Testis (tissue), 3 donors: Measurements from ENCODE around the gene SDR42E2. TPM values are rescaled to one million over a fixed set of nuclear protein-coding genes. Genes with fewer than 3 reads are reported as not detected.
"Not testable (repeated sequence)": the region's sequence is repeated elsewhere in the genome, so short reads cannot be mapped to it uniquely, and the experiment has no call there.

Experiments
- DNase-seq: peaks from one replicate; pipeline ENCODE4 v3.0.0-alpha.2; 2019
- H3K27ac ChIP-seq, 2 donors: fragments of 200-600 bp; sonication (generic); one replicate each; pipeline ENCODE4 v1.5.1; 2019
- H3K27me3 ChIP-seq: fragments of 200-600 bp; sonication (generic); one replicate; pipeline ENCODE4 v1.5.1; 2019
- H3K36me3 ChIP-seq: fragments of 200-600 bp; sonication (generic); one replicate; pipeline ENCODE4 v1.5.1; 2017; ENCODE audit warnings: low read depth; ENCODE audit errors: missing control alignments
- H3K4me1 ChIP-seq: fragments of 200-600 bp; sonication (generic); one replicate; pipeline ENCODE4 v1.5.1; 2019
- H3K4me3 ChIP-seq, 2 donors: fragments of 200-600 bp; sonication (generic); one replicate each; pipeline ENCODE4 v1.5.1; 2017 to 2019
- H3K9me3 ChIP-seq: fragments of 200-600 bp; sonication (generic); one replicate; pipeline ENCODE4 v1.5.1; 2017
- CTCF ChIP-seq, 3 experiments: fragments of 450-650 bp in 2 of 3; fragments of 200-600 bp in 1 of 3; sonication (generic) in 1 of 3; IDR thresholded peaks; one replicate each; pipeline ENCODE4 v1.5.1; 2016 to 2019; ENCODE audit warnings: antibody characterized with exemption in 3 of 3, mild to moderate bottlenecking in 2 of 3, moderate library complexity in 1 of 3
- POLR2A ChIP-seq: fragments of 450-650 bp; IDR thresholded peaks from one replicate; pipeline ENCODE4 v1.6.1; 2017; ENCODE audit warnings: antibody characterized with exemption, mild to moderate bottlenecking, moderate library complexity
- WGBS, 2 donors: methylation state at CpG; one replicate each; pipeline ENCODE4 v1.1.5; 2018; 5-methylcytosine and 5-hydroxymethylcytosine counted together
- intact Hi-C: fragments of 100-400 bp; cut with DNase I; formaldehyde crosslinking; loops from one replicate; pipeline ENCODE4 v1.15.1; 2023; ENCODE audit warnings: low total_unique reads
- polyA plus RNA-seq: library from polyadenylated mRNA; stranded (reverse); fragments of 350-450 nt; fragmentation: Illumina TruSeq; extraction: RNeasy Lipid Tissue Mini Kit (QIAGEN cat#74804); gene quantifications from one replicate; pipeline ENCODE4 v1.2.3, GENCODE V29; 2014; ENCODE audit warnings: low read depth, low replicate concordance; ENCODE audit not compliant: insufficient read depth
- total RNA-seq, 2 donors: library from RNA; depleted of rRNA; stranded (reverse); fragments of >200 nt; gene quantifications; one replicate each; pipeline ENCODE4 v1.2.3, GENCODE V29; 2016

The SDR42E2 gene
- total and polyA plus RNA-seq, 3 donors from 2014 or later, result 0.31 to 1.4 (median 0.31) TPM

DNA sequence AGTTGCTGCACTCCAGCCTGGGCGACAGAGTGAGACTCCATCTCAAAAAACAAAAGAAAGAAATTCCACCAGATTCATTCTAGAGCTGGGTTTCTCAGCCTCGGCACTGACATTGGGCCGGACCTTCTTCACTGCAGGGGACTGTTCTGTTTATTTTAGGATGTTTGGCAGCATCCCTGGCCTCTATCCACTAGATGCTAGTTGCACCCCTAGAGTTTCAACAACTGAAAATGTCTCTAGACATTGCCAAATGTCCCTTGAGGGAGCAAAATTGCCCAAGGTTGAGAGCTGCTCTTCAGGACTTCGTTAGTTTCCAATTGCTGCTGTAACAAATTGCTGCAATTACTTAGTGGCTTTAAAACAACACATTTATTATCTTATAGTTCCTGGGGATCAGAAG is 50.9 kb downstream of the SDR42E2 start:
- Histone ChIP-seq H3K9me3 (no peaks in the 10 kb centered on the region), H3K4me1 (peaks cover 5% of the 10 kb centered on the region), H3K4me3 (no peak overlapping the region), H3K36me3 (no peaks in the 10 kb centered on the region), H3K27ac (no peak overlapping the region), H3K27me3 (no peaks in the 10 kb centered on the region)
- DNase-seq, result no peak
- intact Hi-C loops, result no loop called here
- 75 to 79% methylated on average over 4 of the region's 4 CpGs for WGBS, 2 donors
- no peak for TF ChIP-seq CTCF (IDR thresholded peaks at IDR 0.05)
- no peak for TF ChIP-seq POLR2A

DNA sequence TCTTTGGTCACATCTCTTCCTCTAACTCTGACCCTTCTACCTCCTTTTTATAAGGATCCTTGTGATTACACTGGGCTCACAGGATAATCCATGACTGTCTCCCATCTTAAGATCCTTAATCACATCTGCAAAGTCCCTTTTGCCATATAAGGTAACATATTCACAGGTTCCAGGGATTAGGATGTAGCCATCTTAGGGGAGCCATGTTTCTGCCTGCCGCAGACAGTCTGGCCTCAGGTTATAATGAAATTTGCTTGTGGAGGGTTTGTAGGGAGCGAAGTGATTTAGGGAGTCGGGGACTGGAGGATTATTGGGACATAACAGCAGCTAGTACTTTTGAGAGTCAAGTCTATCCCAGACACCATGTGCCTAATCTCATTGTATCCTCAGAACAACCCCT is 51.5 kb downstream of the SDR42E2 start:
- Histone ChIP-seq H3K36me3 (no peaks in the 10 kb centered on the region), H3K4me3 (no peak overlapping the region), H3K27ac (no peak overlapping the region), H3K27me3 (no peaks in the 10 kb centered on the region), H3K4me1 (peaks cover 5% of the 10 kb centered on the region), H3K9me3 (no peaks in the 10 kb centered on the region)
- DNase-seq, result no peak
- intact Hi-C loops, result no loop called here
- TF ChIP-seq POLR2A, result no peak
- WGBS, 2 donors, result 97 to 100% methylated on average over 3 of the region's 3 CpGs

- H3K36me3 ChIP-seq, result no peaks in the 10 kb centered on the region
- TF ChIP-seq POLR2A (no peak), CTCF (IDR thresholded peaks at IDR 0.05) (no peak)
- no peak for DNase-seq
- no peaks in the 10 kb centered on the region for H3K9me3 ChIP-seq
- 82 to 92% methylated on average over 2 of the region's 2 CpGs for WGBS, 2 donors
- intact Hi-C loops, result no loop called here
- no peak overlapping the region for H3K27ac ChIP-seq
- peaks cover 5% of the 10 kb centered on the region for H3K4me1 ChIP-seq
- no peaks in the 10 kb centered on the region for H3K27me3 ChIP-seq
- no peak overlapping the region for H3K4me3 ChIP-seq
Observed at GRCh38 chr16:22214402-22214801, 52.1 kb downstream of the SDR42E2 start.

GRCh38 chr16:22214889-22215288 is 52.6 kb downstream of the SDR42E2 start:
- TF ChIP-seq CTCF (IDR thresholded peaks at IDR 0.05) (no peak), POLR2A (no peak)
- H3K4me1 ChIP-seq, result peaks cover 5% of the 10 kb centered on the region
- no peak for DNase-seq
- no peaks in the 10 kb centered on the region for H3K27me3 ChIP-seq
- no peak overlapping the region for H3K27ac ChIP-seq
- intact Hi-C loops, result no loop called here
- no peak overlapping the region for H3K4me3 ChIP-seq
- 74 to 78% methylated on average over 3 of the region's 3 CpGs for WGBS, 2 donors
- no peaks in the 10 kb centered on the region for H3K36me3 ChIP-seq
- no peaks in the 10 kb centered on the region for H3K9me3 ChIP-seq

DNA sequence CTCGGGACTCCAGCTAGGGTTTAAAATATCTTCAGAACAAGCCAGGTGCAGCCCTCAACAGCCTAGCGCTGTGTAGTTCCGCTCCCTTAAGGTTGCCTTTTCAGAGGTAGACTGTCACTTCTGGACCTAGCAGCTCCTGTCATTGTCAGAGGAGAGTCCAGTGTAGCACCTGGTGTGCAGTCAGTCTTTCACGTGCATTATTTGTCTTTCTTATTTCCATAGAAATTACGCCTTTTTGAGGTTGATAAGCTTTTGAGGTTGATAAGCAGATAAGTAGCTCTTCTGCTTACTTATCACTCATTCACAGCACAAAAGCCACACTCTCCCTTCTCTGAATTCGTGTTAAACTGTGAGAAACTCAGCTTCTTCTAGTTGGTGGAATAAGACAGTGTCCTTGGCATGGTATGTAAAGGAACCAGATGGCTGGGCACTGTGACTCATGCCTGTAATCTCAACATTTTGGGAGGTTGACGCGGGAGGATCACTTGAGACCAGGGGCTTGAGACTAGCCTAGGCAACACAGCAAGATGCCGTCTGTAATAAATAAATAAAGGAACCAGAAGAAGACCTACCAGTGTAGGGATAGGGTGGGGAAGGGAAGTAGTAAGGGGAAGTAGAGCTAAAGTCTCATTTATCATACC is 54.0 kb downstream of the SDR42E2 start:
- Histone ChIP-seq H3K9me3 (no peaks in the 10 kb centered on the region), H3K4me3 (no peak overlapping the region), H3K27ac (no peak overlapping the region), H3K4me1 (peaks cover 9% of the 10 kb centered on the region), H3K36me3 (no peaks in the 10 kb centered on the region), H3K27me3 (no peaks in the 10 kb centered on the region)
- TF ChIP-seq POLR2A (no peak), CTCF (IDR thresholded peaks at IDR 0.05) (no peak)
- intact Hi-C loops, result no loop called here
- DNase-seq, result no peak
- WGBS, 2 donors, result 78 to 79% methylated on average over 9 of the region's 9 CpGs

- intact Hi-C loops, H3K4me3 ChIP-seq, H3K36me3 ChIP-seq, DNase-seq, H3K27ac ChIP-seq, H3K27me3 ChIP-seq, H3K9me3 ChIP-seq: not testable (repeated sequence)
- H3K4me1 ChIP-seq, result peaks cover 12% of the 10 kb centered on the region
- WGBS, 2 donors, result 92 to 95% methylated on average over 7 of the region's 7 CpGs
Observed at GRCh38 chr16:22216832-22217225, 54.5 kb downstream of the SDR42E2 start.
